ENCODE results near the gene SLC4A1.

SLC4A1 gene

DNA sequence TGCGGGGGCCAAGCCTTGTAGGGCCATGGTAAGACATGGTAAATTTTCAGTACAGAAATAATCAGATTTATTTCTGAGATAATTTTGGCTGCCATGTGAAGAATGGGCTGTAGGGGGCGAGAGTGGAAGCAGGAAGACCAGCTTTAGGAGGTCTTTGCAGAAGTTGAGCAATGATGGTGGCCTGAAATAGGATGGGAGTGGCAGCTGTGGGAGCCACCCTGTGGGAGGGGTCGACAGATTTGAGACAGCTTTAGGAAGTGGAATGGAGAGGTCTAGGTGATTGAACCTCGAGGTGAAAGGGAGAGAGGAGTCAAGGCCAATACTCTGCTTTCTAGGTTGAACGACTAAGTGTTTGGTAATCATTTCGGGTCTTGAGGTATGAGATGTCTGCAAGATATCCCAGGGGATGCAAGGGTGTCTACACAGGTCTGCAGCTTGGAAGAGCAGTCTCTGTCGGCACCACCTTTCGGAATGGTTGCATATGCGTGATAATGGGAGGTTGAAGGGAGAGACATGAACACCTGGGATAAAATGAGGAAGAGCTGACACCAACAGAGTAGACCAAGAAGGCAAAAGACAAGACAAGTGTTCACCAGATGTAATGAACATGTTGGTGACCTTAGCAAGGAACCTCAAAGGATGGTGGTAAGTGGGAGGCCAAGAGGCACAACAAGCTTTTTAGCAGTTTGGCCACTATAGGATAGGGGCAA, 64.0 kb downstream of the SLC4A1 start:
- peak; percentile 71 to 73 (median 73) for DNase-seq

DNA sequence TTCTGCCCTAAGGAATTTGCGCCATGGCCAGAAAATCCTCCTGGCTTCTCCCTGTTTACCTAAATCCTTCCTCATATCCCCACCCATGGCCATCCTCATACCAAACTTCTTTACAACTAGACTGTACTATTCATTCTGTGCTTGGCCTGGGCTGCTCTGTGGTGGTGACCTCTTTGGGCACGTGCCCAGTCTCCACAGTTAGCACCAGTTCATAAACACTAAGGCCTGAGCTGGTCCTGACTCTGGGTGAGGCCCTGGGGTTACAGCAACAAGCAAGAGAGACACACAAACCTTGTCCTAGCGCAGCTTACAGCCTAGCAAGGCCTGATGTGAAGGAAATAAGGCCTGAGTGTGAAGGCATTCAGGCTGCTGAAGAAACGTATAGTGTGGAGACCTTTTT, 65.2 kb downstream of the SLC4A1 start:
- DNase-seq, result no peak

DNA sequence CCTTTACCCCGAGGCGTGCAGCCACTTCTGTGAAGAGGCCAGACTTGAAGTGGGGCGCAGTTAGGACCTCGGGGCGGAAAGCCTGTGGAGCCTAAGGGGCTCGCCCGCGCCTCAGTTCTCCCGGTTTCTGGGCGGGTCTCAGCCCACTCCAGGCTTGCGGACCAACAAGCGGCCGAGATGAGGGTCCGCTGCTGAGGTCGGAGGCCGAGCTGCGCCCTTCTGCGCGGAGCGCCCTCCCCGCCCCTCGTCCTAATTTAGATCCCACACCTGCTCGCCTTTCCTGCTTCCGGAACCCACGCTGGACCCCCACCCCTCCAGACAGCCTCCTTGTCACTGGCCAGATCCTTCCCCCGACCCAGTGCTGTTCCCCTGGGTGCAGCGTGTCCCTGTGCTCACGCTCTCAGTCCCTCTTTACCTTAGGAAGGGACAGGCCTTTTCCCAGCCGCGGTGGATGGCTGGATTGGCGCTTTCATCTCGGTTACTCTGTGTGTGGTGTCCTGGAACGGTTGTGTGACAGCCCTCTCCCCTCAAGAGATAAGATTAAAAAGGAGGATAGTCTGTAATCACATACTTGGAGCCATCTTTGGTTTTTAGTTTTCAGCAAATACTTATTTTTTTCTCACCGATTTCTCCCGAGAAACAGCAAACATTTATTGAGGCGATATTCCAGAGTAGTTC, 67.3 kb downstream of the SLC4A1 start:
- DNase-seq, result no peak

DNA sequence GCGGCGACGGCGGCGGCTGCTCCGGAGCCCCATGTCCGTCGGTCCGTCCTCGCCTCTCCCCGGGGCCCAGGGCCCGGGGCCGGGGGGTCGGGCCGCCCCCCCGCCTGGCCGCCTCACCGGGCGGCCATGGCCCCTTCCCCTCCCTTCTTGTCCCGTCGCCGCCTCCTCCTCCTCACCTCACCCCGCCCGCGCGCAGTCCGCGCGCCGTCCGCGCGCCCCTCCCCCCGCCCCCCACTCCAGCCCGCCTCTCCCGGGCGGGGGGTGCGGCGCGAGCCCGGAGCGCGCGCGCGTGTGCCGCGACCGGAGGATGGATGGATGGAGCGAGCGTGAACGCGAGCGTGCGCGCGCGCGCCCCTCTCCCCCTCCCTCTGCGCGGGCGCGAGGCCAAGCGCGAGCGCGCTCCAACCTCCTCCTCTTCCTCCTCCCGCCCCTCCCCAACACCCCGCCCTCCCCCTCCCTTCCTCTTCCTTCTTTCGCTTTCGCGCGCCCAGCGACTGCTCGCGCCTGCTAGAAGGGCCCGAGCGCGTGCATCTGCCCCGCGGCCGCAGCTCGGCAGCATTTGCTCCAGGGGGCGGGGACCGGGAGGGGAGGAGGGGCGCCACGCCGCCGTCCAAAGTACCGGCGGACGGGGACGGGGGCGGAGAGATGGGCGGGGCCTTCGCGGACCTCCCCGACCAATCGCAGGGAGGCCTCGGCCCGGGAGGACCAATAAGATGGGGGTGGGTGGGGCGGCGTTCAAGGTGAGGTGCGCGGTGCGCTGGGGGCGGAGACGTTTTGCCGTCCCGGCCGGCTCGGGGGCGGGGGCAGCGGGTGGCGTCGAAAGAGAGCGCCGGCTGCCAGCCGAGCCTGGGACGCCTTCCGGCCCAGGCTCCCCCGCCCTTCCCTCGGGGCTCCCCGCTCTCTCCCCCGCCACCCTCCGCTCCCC, 68.1 kb downstream of the SLC4A1 start, which contains the start of gene ATXN7L3:
Gene ATXN7L3, minus strand, starts transcription at position 332 of the 925 bp plus-strand sequence. CDS start 1,814 bp downstream, outside the sequence.
- DNase-seq, result peak; percentile 95 to 100 (median 98)

DNA sequence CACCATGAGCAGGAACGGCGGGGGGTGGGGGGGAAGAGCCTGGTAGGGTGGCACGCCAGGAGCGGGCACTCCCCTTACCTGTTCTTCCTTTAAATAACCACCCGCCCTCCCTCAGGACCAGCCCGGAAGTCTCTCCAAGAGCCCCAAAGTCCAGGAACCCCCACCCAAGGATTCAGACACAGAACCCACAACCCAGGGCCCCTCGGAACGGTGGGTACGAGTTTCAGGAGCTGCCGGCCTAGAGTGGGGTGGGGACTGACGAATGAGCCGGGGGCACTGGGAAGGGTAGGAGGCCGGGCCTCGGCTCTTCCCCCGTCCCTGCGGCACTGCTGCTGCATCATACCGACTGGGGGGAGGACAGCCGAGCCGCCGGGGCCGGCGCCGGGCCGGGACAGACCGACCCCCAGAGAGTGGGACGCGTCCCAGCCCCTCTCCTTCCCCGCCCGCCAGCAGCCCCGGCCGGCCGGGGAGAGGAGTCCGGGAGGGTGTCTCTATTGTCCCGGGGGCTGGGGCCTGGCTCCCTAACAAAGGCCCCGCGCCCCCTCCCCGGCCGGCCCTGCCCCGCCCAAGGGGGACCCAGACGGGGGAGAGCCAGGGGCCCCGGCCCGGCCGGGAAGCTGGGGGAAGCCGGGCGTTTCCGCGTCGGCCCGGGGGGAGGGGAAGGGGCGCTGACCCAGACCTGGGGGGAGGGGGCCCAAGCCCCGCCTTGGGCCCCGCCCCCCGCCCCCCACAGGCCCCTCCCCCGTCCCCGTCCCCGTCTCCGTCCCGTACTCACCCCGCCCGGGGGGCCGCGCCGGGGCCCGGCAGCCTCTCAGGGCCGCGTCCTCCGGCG, 69.0 kb downstream of the SLC4A1 start:
- peak; percentile 61 to 91 (median 71) for DNase-seq
